NCI-H187 treated with DMSO at 0.1 percent for 48 hours (cell line): ENCODE results near the gene MPDZ.

Experiments used
- DNase-seq: peaks from one replicate; lab custom pipeline; 2025; lab: John Stamatoyannopoulos, UW

MPDZ gene

GRCh38 chr9:13083366-13083765, 196.1 kb downstream of the MPDZ start:
- DNase-seq, result no peak

- no peak for DNase-seq
These were observed 196.7 kb downstream of the MPDZ start for GRCh38 chr9:13082796-13083195.

- no peak for DNase-seq
These were observed 201.3 kb downstream of the MPDZ start for GRCh38 chr9:13078164-13078563.

- no peak for DNase-seq
These were observed 202.9 kb downstream of the MPDZ start for GRCh38 chr9:13076616-13077015.

GRCh38 chr9:13071921-13072320, 207.6 kb downstream of the MPDZ start:
- no peak for DNase-seq

- no peak for DNase-seq
These were observed 208.6 kb downstream of the MPDZ start for GRCh38 chr9:13070612-13071595.

GRCh38 chr9:13069498-13069897, 210.0 kb downstream of the MPDZ start:
- no peak for DNase-seq

GRCh38 chr9:13064676-13065075, 214.8 kb downstream of the MPDZ start:
- DNase-seq, result no peak

GRCh38 chr9:13063880-13064459, 215.5 kb downstream of the MPDZ start:
- DNase-seq, result no peak

- DNase-seq, result no peak
These were observed 218.1 kb downstream of the MPDZ start for GRCh38 chr9:13061390-13061789.
